GM12891 (cell line): Measurements from ENCODE around the gene UPP2.

Source experiments
- PAX5 ChIP-seq: IDR thresholded peaks from 2 replicates; pipeline ENCODE4 v1.6.1; 2011; ENCODE audit warnings: low read length, moderate library complexity, mild to moderate bottlenecking; ENCODE audit not compliant: insufficient read depth, severe bottlenecking
- POLR2A ChIP-seq: IDR thresholded peaks from 2 replicates; pipeline ENCODE4 v1.6.1; 2011; ENCODE audit warnings: low read depth, low read length, control low read depth
- POLR2AphosphoS5 ChIP-seq: IDR thresholded peaks from 2 replicates; pipeline ENCODE4 v1.6.1; 2011; ENCODE audit warnings: low read depth, low read length, control low read depth
- POU2F2 ChIP-seq: IDR thresholded peaks from 2 replicates; pipeline ENCODE4 v1.6.1; 2011; ENCODE audit warnings: low read depth, mild to moderate bottlenecking, control low read depth, low read length, moderate library complexity
- SPI1 ChIP-seq: IDR thresholded peaks from 2 replicates; pipeline ENCODE4 v1.6.1; 2011; ENCODE audit warnings: low read depth, low read length, control low read depth
- TAF1 ChIP-seq: IDR thresholded peaks from 2 replicates; pipeline ENCODE4 v1.6.1; 2011; ENCODE audit warnings: low read depth, low read length, control low read depth

GRCh38 chr2:158130832-158131473 is 29.3 kb downstream of the UPP2 start:
- TF ChIP-seq POLR2AphosphoS5: no peak
- TF ChIP-seq POLR2A: no peak
- TF ChIP-seq TAF1: no peak
- no peak for TF ChIP-seq PAX5
- no peak for TF ChIP-seq SPI1
- TF ChIP-seq POU2F2: no peak
